ENCODE measurements around the gene HSPB9.

The HSPB9 gene

GRCh38 chr17:42122371-42123303 lies at the start of gene HSPB9:
TSS of gene HSPB9 (plus strand) at chr17:42122804. CDS start at chr17:42122851, 47 bp downstream.
- no peak for DNase-seq

DNA sequence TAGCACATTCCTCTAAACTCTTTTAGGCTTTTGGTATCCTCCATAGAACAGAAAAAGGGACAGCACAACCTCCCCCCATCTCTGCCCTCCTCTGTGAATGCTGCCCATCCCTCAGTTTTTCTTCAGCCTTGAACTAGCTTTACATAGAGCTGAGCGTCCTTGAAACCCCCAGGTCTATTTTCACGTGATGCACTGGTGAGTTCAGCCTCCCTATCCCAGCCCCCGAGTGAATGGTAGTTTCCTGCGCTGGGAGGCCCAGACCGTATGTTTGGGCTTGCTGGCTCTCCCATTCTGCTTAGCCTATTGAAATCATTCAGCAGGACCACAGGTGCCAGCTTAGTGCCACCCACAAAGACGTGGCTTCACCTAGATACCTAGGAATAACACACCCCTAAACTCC lies 46.8 kb upstream of the HSPB9 start:
- no peak for DNase-seq

- no peak for DNase-seq
Observed at GRCh38 chr17:42076797-42077559, 45.6 kb upstream of the HSPB9 start.

- DNase-seq = no peak
Observed at GRCh38 chr17:42077755-42078154, 44.8 kb upstream of the HSPB9 start.

GRCh38 chr17:42078396-42079043 lies 44.1 kb upstream of the HSPB9 start:
- no peak for DNase-seq

DNA sequence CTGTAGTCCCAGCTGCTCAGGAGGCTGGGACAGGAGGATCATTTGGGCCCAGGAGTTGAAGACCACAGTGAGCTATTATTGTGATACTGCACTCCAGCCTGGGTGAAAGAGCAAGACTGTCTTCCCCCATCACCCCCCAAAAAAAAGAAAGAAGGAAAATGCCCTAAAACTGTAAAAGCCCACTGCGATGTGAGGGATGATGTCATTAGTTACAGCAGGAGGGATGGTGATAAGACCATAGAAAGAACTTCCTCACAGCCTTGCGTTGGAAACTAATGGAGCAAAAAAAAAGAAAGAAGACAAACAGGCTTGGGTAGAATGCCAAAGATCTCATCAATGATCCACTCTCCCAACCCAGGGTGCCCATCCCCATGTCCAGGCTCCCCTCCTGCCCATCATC lies 43.1 kb upstream of the HSPB9 start:
- DNase-seq = no peak

- DNase-seq = no peak
Observed at GRCh38 chr17:42081516-42082129, 41.0 kb upstream of the HSPB9 start.

DNA sequence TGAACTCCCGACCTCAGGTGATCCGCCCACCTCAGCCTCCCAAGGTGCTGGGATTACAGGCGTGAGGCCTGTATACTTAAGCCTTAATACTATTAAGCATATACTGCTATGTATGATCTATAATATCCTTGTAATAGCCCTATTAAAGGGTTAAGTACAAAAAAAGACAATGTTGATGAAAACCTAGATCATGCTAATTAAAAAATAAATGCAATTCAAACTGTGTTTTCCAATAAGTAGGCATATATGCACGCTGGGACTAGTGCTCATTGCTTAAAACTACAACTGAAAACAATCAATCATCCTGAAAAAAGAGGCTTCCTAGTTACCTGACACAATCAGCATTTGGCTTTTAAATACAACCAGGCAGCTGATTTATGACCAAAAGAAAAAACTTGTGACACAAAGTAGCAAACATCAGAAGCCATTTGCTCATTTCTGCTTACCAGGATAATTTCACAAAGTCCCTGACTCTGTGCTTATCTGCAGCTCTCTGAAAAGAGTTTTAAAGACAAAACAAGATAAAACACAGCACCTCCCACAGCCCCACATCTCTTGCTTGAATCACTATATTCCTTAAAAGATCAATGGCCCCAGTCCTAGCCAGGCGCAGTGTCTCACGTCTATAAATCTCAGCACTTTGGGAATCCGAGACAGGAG lies 35.4 kb upstream of the HSPB9 start:
- DNase-seq = no peak

- no peak for DNase-seq
Observed at GRCh38 chr17:42087736-42088705, 34.6 kb upstream of the HSPB9 start.

DNA sequence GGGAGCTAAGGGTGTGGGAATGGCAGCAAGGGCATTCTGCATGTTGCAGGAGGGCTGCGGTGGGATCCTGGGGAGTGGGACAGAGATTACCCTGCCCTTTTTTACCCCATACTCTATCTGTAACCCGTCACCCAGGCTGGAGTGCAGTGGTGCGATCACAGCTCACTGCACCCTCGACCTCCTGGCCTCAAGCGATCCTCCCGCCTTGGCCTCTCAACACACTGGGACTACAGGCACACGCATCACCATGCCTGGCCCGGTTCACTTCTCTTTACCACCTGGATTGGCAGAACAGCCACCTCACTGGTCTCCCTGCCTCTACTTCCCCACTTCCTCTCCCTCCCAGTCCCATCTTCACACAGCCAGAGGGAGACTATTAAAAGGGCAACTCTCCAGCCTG lies 33.9 kb upstream of the HSPB9 start:
- DNase-seq = no peak

DNA sequence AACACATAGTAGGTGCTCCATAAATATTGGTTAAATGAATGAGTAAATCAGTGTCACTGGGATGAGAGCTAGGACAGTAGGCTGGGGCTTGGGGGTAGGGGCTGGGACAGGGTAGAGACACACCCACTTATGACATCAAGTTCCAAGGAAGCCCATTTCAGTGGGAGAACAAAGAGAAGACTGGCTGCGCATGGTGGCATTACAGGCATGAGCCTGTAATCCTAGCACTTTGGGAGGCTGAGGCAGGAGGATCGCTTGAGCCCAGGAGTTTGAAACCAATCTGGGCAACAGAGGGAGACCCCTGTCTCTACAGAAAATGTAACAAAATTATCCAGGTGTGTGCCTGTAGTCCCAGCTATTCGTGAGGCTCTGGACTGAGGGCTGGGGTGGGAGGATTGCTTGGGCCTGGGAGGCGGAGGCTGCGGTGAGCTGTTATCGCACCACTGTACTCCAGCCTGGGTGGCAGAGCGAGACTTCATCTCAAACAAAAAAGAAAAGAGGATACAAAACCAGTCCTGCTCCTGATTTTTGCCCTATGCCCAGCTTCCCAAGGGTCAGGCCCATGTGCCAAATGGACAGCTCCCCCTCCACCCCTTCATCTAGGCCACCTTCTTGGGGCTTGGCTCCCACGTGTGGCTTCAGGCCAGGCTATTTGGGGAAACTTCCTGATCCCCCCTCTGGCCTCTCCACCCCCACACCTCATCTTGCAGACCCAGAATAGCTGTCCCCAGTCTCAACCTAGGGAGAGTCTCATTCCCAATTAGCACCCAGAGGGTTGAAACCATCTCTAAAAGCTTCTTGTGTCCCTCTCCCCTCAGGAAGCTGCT lies 31.4 kb upstream of the HSPB9 start:
- DNase-seq = no peak

DNA sequence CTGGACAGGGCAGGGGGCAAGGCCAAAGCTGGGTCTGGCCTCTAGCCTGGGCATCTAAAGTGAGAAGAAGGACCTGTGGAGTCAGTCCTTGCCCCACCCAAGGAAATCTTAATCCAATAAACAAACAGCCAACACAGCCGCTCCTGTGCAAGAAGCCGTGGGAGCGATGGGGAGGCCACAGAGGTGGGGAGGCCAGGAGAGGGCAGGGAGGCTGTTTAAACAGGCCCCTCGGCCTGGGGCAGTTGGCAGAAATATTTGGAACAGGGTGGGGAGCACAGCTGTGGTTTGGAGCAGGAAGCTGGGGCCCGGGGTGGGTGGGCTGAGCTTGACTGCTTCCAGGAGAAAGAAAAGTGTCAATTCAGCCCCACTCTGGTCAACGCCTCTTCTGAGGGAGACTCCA lies 29.7 kb upstream of the HSPB9 start:
- DNase-seq = no peak

- no peak for DNase-seq
Observed at GRCh38 chr17:42094375-42095069, 28.1 kb upstream of the HSPB9 start.

- no peak for DNase-seq
Observed at GRCh38 chr17:42096360-42097111, 26.1 kb upstream of the HSPB9 start.

- DNase-seq = peak; percentile 26
Observed at GRCh38 chr17:42097691-42098631, 24.6 kb upstream of the HSPB9 start, which contains the start of gene ZNF385C. TSS of gene ZNF385C (minus strand) at chr17:42098473. CDS start at chr17:42063056, 35,417 bp downstream.

DNA sequence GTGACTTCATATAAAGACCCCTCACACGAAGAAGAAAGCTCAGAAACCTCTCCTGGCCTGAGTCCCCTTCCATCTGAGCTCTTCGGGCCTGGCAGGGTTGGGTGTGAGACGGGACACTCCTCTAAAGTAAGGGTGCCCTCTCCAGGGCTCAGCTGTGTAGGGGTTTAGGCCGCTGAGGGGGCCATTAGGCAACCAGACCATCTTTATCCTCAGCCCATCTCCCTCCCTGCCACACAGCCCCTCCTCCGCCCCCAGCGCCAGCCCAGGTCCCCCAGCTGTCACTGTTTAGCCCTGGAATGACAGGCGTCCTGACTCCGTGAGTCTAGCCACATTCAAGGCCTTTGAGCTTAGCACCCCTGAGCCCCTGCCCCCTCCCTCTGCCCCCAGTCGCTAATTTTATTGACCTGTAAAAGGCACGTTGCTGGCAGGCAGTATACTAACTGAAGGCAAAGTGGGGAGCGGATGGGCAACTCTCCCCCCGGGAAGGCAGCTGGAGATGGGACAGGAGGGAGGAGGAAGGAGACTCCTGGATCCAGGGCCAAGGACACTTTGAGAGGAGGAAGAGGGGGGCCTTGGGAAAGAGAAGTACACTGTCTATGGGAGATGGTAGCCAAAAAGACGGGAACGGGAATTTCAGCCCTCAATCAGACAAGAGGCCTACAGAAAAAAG lies 23.7 kb upstream of the HSPB9 start:
- DNase-seq = no peak

Data from activated effector memory CD4-positive, alpha-beta T cell treated with Interleukin-2 at 50 U/mL for 16 hours (primary cell).